ENCODE measurements around the gene SND1. TPM values are rescaled to one million over a fixed set of nuclear protein-coding genes. Genes with fewer than 3 reads are reported as not detected.

The SND1 gene
- total and polyA plus RNA-seq, 3 experiments from 2014 or later, result 121 to 203 (median 198) TPM

DNA sequence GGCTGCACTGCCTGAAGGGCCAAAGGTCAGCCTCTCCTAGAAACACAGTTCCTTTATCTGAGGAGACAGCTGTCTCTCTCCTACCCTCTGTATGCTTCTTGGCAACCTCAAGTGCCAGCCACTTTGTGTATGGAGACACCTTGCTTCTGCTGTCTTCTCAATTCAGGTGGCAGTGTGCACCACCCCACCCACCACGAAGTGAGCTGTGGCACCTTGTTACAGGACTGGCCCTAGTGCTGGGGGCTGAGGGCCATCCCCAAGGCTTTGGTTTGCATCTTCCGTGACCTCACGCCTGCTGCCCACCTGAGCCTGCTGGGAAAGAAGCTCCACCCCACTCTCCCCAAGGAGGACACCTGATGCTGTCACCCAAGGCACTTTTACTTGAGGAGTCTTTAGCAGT is 426.3 kb downstream of the SND1 start:
- H3K9me3 Mint-ChIP-seq, result no peaks in the 10 kb centered on the region
- no peak for DNase-seq
- peaks cover 2 to 80% (median 3%) of the 10 kb centered on the region in 3 donors for H3K36me3 Mint-ChIP-seq
- POLR2A ChIA-PET, result no interaction called here
- CTCF ChIA-PET, result no interaction called here
- no peaks in the 10 kb centered on the region for H3K4me1 ChIP-seq (ENCODE audit: insufficient read depth, low read length)
- H3K27me3 Mint-ChIP-seq, result no peaks in the 10 kb centered on the region
- no peaks in the 10 kb centered on the region for H3K27me3 ChIP-seq (ENCODE audit: insufficient read depth, low read length, poor library complexity, severe bottlenecking)
- no peak overlapping the region for H3K4me3 Mint-ChIP-seq
- H3K27ac ChIP-seq (ENCODE audit: low read depth, low read length), result no peak overlapping the region
- peaks cover 21% of the 10 kb centered on the region for H3K36me3 ChIP-seq (ENCODE audit: insufficient read depth, low read length)
- H3K9me3 ChIP-seq (ENCODE audit: low read length), result no peaks in the 10 kb centered on the region
- H3K27ac Mint-ChIP-seq, result no peak overlapping the region
- H3K4me3 ChIP-seq (ENCODE audit: low read length), result no peak overlapping the region
- H3K4me1 Mint-ChIP-seq, result no peaks in the 10 kb centered on the region

GRCh38 chr7:128080169-128080568 is 428.2 kb downstream of the SND1 start:
- Histone ChIP-seq H3K4me1 (ENCODE audit: insufficient read depth, low read length) (no peaks in the 10 kb centered on the region), H3K9me3 (ENCODE audit: low read length) (no peaks in the 10 kb centered on the region), H3K36me3 (ENCODE audit: insufficient read depth, low read length) (peaks cover 22% of the 10 kb centered on the region), H3K27ac (ENCODE audit: low read depth, low read length) (no peak overlapping the region), H3K4me3 (ENCODE audit: low read length) (no peak overlapping the region), H3K27me3 (ENCODE audit: insufficient read depth, low read length, poor library complexity, severe bottlenecking) (no peaks in the 10 kb centered on the region)
- Mint-ChIP-seq H3K36me3 (peaks cover 3 to 85% (median 3%) of the 10 kb centered on the region in 3 donors), H3K4me3 (no peak overlapping the region), H3K4me1 (no peaks in the 10 kb centered on the region), H3K27ac (peak overlapping the region in 1 of 8 donors; percentile 64), H3K9me3 (no peaks in the 10 kb centered on the region), H3K27me3 (no peaks in the 10 kb centered on the region)
- POLR2A ChIA-PET, result no interaction called here
- CTCF ChIA-PET, result interaction anchor here (0.6 kb wide), 1 partner anchor 632 kb away, joined by 3 read pairs; no protein-coding TSS in a partner anchor
- DNase-seq, result no peak

GRCh38 chr7:128081351-128081750 is 429.4 kb downstream of the SND1 start:
- no peaks in the 10 kb centered on the region for H3K9me3 ChIP-seq (ENCODE audit: low read length)
- H3K27ac ChIP-seq (ENCODE audit: low read depth, low read length), result no peak overlapping the region
- no peaks in the 10 kb centered on the region for H3K27me3 ChIP-seq (ENCODE audit: insufficient read depth, low read length, poor library complexity, severe bottlenecking)
- Mint-ChIP-seq H3K27ac (peak overlapping the region in 2 of 8 donors; percentile 17 to 55), H3K27me3 (no peaks in the 10 kb centered on the region), H3K9me3 (no peaks in the 10 kb centered on the region), H3K4me1 (no peaks in the 10 kb centered on the region), H3K36me3 (peaks cover 3 to 88% (median 3%) of the 10 kb centered on the region in 3 donors), H3K4me3 (no peak overlapping the region)
- ChIA-PET CTCF (no interaction called here), POLR2A (no interaction called here)
- no peak overlapping the region for H3K4me3 ChIP-seq (ENCODE audit: low read length)
- no peaks in the 10 kb centered on the region for H3K4me1 ChIP-seq (ENCODE audit: insufficient read depth, low read length)
- no peak for DNase-seq
- peaks cover 24% of the 10 kb centered on the region for H3K36me3 ChIP-seq (ENCODE audit: insufficient read depth, low read length)

- H3K4me3 Mint-ChIP-seq, result no peak overlapping the region
- POLR2A ChIA-PET, result no interaction called here
Measured at GRCh38 chr7:128081808-128082207, 429.8 kb downstream of the SND1 start.

DNA sequence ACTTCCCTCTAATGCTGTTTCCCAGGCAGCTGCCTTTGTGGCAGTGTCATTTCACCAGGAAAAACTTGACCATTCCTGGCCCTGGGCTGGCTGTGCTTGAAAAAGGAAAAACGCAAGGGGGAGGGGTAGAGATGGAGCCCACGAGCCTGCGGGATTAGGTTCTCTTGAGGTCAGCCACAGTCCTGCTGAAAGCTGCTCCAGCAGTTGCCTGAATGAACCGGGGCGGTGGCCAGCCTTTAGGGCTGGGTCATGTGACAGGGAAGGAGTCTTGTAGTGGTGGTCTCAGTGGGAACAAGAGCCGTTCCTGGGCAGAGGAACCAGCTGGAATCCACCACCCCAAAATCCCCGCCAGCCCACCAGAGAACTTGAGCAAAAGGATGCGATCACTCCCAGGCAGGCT is 430.4 kb downstream of the SND1 start:
- POLR2A ChIA-PET, result no interaction called here

More at GRCh38 chr7:128081808-128082207, 429.8 kb downstream of the SND1 start:
- H3K36me3 Mint-ChIP-seq, result peaks cover 3 to 88% (median 4%) of the 10 kb centered on the region in 3 donors
- CTCF ChIA-PET, result no interaction called here
- peak overlapping the region in 1 of 8 donors; percentile 86 for H3K27ac Mint-ChIP-seq
- Histone ChIP-seq H3K27me3 (ENCODE audit: insufficient read depth, low read length, poor library complexity, severe bottlenecking) (no peaks in the 10 kb centered on the region), H3K9me3 (ENCODE audit: low read length) (no peaks in the 10 kb centered on the region), H3K36me3 (ENCODE audit: insufficient read depth, low read length) (peaks cover 26% of the 10 kb centered on the region), H3K4me1 (ENCODE audit: insufficient read depth, low read length) (no peaks in the 10 kb centered on the region), H3K4me3 (ENCODE audit: low read length) (no peak overlapping the region), H3K27ac (ENCODE audit: low read depth, low read length) (no peak overlapping the region)
- H3K4me1 Mint-ChIP-seq, result no peaks in the 10 kb centered on the region
- no peaks in the 10 kb centered on the region for H3K27me3 Mint-ChIP-seq
- H3K9me3 Mint-ChIP-seq, result no peaks in the 10 kb centered on the region
- DNase-seq, result no peak

DNA sequence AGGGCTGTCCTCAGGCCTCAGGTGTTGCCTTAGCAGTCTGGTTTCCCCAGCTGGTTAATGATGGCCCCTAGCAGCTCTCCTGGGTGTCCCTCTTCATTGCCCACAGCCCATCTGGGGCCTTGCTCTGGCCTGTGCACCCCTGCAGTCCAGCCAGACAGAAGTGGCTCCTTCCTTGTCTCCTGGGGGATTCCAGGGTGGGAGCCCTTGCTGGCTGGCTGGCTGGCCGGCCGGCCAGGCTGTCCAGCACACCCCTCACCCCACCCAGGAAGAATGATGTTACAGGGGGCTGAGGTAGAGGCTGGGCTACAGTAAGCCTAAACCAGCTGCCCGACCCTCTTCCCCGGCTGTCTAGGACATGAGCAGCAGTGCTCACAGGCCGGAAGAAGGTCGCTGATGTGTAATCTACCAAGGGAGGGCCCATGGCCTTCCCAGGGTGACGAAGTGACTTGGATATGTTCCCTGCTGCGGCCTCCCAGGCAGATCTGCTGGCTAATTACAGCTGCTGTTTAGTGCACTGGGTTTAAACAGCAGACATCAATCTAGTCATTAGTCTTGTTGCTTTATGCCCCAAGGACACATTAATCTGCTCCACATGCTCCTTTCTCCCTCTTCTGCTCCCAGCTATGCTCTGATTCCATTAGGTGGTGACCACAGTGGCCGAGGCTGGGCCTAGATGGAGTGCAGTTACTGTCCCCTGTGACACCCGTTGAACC is 433.1 kb downstream of the SND1 start:
- Histone ChIP-seq H3K4me3 (ENCODE audit: low read length) (no peak overlapping the region), H3K9me3 (ENCODE audit: low read length) (no peaks in the 10 kb centered on the region), H3K36me3 (ENCODE audit: insufficient read depth, low read length) (peaks cover 34% of the 10 kb centered on the region), H3K4me1 (ENCODE audit: insufficient read depth, low read length) (no peaks in the 10 kb centered on the region), H3K27ac (ENCODE audit: low read depth, low read length) (no peak overlapping the region), H3K27me3 (ENCODE audit: insufficient read depth, low read length, poor library complexity, severe bottlenecking) (no peaks in the 10 kb centered on the region)
- Mint-ChIP-seq H3K27me3 (no peaks in the 10 kb centered on the region), H3K36me3 (peaks cover 3 to 88% (median 10%) of the 10 kb centered on the region in 3 donors), H3K4me1 (no peaks in the 10 kb centered on the region), H3K9me3 (no peaks in the 10 kb centered on the region), H3K4me3 (no peak overlapping the region), H3K27ac (peak overlapping the region in 3 of 8 donors; percentile 37 to 71 (median 51))
- ChIA-PET POLR2A (no interaction called here), CTCF (no interaction called here)
- DNase-seq, result no peak

More for the DNA sequence above, 430.4 kb downstream of the SND1 start:
- no peaks in the 10 kb centered on the region for H3K4me1 Mint-ChIP-seq
- no peaks in the 10 kb centered on the region for H3K27me3 ChIP-seq (ENCODE audit: insufficient read depth, low read length, poor library complexity, severe bottlenecking)
- H3K27ac Mint-ChIP-seq, result peak overlapping the region in 1 of 8 donors; percentile 34
- no peak for DNase-seq
- H3K4me1 ChIP-seq (ENCODE audit: insufficient read depth, low read length), result no peaks in the 10 kb centered on the region
- CTCF ChIA-PET, result no interaction called here
- no peak overlapping the region for H3K27ac ChIP-seq (ENCODE audit: low read depth, low read length)
- H3K9me3 ChIP-seq (ENCODE audit: low read length), result no peaks in the 10 kb centered on the region
- peaks cover 3 to 89% (median 8%) of the 10 kb centered on the region in 3 donors for H3K36me3 Mint-ChIP-seq
- no peaks in the 10 kb centered on the region for H3K27me3 Mint-ChIP-seq
- H3K4me3 Mint-ChIP-seq, result no peak overlapping the region
- H3K9me3 Mint-ChIP-seq, result no peaks in the 10 kb centered on the region
- no peak overlapping the region for H3K4me3 ChIP-seq (ENCODE audit: low read length)
- peaks cover 33% of the 10 kb centered on the region for H3K36me3 ChIP-seq (ENCODE audit: insufficient read depth, low read length)

- H3K36me3 Mint-ChIP-seq, result peaks cover 5 to 88% (median 18%) of the 10 kb centered on the region in 3 donors
- ChIA-PET POLR2A (no interaction called here), CTCF (interaction anchor here (1.5 kb wide), 1 partner anchor 19 kb away, joined by 4 read pairs; no protein-coding TSS in a partner anchor)
- peak overlapping the region in 3 of 8 donors; percentile 5 to 28 (median 19) for H3K27ac Mint-ChIP-seq
- H3K4me1 Mint-ChIP-seq, result no peaks in the 10 kb centered on the region
- H3K4me1 ChIP-seq (ENCODE audit: insufficient read depth, low read length), result no peaks in the 10 kb centered on the region
- no peaks in the 10 kb centered on the region for H3K9me3 Mint-ChIP-seq
- no peak overlapping the region for H3K27ac ChIP-seq (ENCODE audit: low read depth, low read length)
- no peak overlapping the region for H3K4me3 ChIP-seq (ENCODE audit: low read length)
- peaks cover 40% of the 10 kb centered on the region for H3K36me3 ChIP-seq (ENCODE audit: insufficient read depth, low read length)
- no peaks in the 10 kb centered on the region for H3K27me3 ChIP-seq (ENCODE audit: insufficient read depth, low read length, poor library complexity, severe bottlenecking)
- H3K9me3 ChIP-seq (ENCODE audit: low read length), result no peaks in the 10 kb centered on the region
- no peaks in the 10 kb centered on the region for H3K27me3 Mint-ChIP-seq
- no peak overlapping the region for H3K4me3 Mint-ChIP-seq
- DNase-seq, result no peak
Measured at GRCh38 chr7:128090492-128090891, 438.5 kb downstream of the SND1 start.

DNA sequence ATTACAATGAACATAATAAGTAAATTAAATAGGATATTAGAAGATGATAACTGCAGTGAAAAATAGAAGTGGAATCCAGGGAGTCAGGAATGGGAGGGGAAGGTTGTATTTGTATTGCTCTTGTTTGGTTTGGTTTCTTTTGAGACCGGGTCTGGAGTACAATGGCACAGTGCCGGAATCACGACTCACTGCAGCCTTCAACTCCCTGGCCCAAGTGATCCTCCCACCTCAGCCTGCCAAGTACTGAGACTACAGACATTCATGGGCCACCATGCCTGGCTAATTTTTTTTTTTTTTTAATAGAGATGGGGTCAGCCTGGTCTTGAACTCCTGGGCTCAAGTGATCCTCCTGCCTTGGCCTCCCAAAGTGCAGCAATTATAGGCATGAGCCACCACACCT is 439.1 kb downstream of the SND1 start:
- Histone ChIP-seq H3K9me3 (ENCODE audit: low read length) (no peaks in the 10 kb centered on the region), H3K4me3 (ENCODE audit: low read length) (no peak overlapping the region), H3K36me3 (ENCODE audit: insufficient read depth, low read length) (peaks cover 40% of the 10 kb centered on the region), H3K27ac (ENCODE audit: low read depth, low read length) (no peak overlapping the region), H3K27me3 (ENCODE audit: insufficient read depth, low read length, poor library complexity, severe bottlenecking) (no peaks in the 10 kb centered on the region), H3K4me1 (ENCODE audit: insufficient read depth, low read length) (no peaks in the 10 kb centered on the region)
- Mint-ChIP-seq H3K27ac (peak overlapping the region in 1 of 8 donors; percentile 39), H3K36me3 (peaks cover 5 to 87% (median 24%) of the 10 kb centered on the region in 3 donors), H3K27me3 (no peaks in the 10 kb centered on the region), H3K4me1 (no peaks in the 10 kb centered on the region), H3K4me3 (no peak overlapping the region), H3K9me3 (no peaks in the 10 kb centered on the region)
- ChIA-PET POLR2A (no interaction called here), CTCF (interaction anchor here (1.5 kb wide), 1 partner anchor 18 kb away, joined by 4 read pairs; no protein-coding TSS in a partner anchor)
- no peak for DNase-seq

Measured in CD8-positive, alpha-beta memory T cell (primary cell).